KOPT-K1 (cell line): ENCODE measurements around the gene XPO5.
"Not testable (repeated sequence)": the region's sequence is repeated elsewhere in the genome, so short reads cannot be mapped to it uniquely, and the experiment has no call there.

Experiments used
- H3K27ac ChIP-seq: fragments of 200-600 bp; sonication (generic); 2 replicates; pipeline ENCODE4 v1.5.1; 2016; ENCODE audit warnings: antibody characterized with exemption, mild to moderate bottlenecking, low read depth, low read length; ENCODE audit not compliant: poor library complexity, severe bottlenecking
- H3K36me3 ChIP-seq: fragments of 200-600 bp; sonication (generic); 2 replicates; pipeline ENCODE4 v1.5.1; 2017; ENCODE audit warnings: antibody characterized with exemption, mild to moderate bottlenecking, low read length, moderate library complexity; ENCODE audit not compliant: insufficient read depth
- H3K9me3 ChIP-seq: fragments of 200-600 bp; sonication (generic); 2 replicates; pipeline ENCODE4 v1.5.1; 2017; ENCODE audit warnings: antibody characterized with exemption, low read length, mild to moderate bottlenecking; ENCODE audit not compliant: insufficient read depth, poor library complexity, severe bottlenecking

XPO5 gene

GRCh38 chr6:43502666-43503065 lies 73.2 kb downstream of the XPO5 start:
- peaks cover 85% of the 10 kb centered on the region for H3K36me3 ChIP-seq
- H3K9me3 ChIP-seq = no peaks in the 10 kb centered on the region
- H3K27ac ChIP-seq = no peak overlapping the region

GRCh38 chr6:43500921-43501320 lies 74.9 kb downstream of the XPO5 start:
- peaks cover 85% of the 10 kb centered on the region for H3K36me3 ChIP-seq

GRCh38 chr6:43499028-43499815 lies 76.6 kb downstream of the XPO5 start:
- Histone ChIP-seq H3K9me3 (no peaks in the 10 kb centered on the region), H3K27ac (no peak overlapping the region), H3K36me3 (peaks cover 68% of the 10 kb centered on the region)

More at GRCh38 chr6:43500921-43501320, 74.9 kb downstream of the XPO5 start:
- no peaks in the 10 kb centered on the region for H3K9me3 ChIP-seq
- H3K27ac ChIP-seq = no peak overlapping the region

GRCh38 chr6:43498291-43498690 lies 77.5 kb downstream of the XPO5 start:
- H3K27ac ChIP-seq, H3K9me3 ChIP-seq: not testable (repeated sequence)
- H3K36me3 ChIP-seq = peaks cover 60% of the 10 kb centered on the region

- no peaks in the 10 kb centered on the region for H3K9me3 ChIP-seq
- peaks cover 57% of the 10 kb centered on the region for H3K36me3 ChIP-seq
- no peak overlapping the region for H3K27ac ChIP-seq
Observed at GRCh38 chr6:43497689-43498088, 78.1 kb downstream of the XPO5 start.

- H3K36me3 ChIP-seq = peaks cover 51% of the 10 kb centered on the region
- H3K27ac ChIP-seq = no peak overlapping the region
- H3K9me3 ChIP-seq = no peaks in the 10 kb centered on the region
Observed at GRCh38 chr6:43497129-43497396, 78.8 kb downstream of the XPO5 start.

GRCh38 chr6:43496370-43497128 lies 79.3 kb downstream of the XPO5 start:
- Histone ChIP-seq H3K9me3 (no peaks in the 10 kb centered on the region), H3K27ac (no peak overlapping the region), H3K36me3 (peaks cover 45% of the 10 kb centered on the region)

GRCh38 chr6:43495409-43495941 lies 80.4 kb downstream of the XPO5 start:
- Histone ChIP-seq H3K9me3 (no peaks in the 10 kb centered on the region), H3K27ac (no peak overlapping the region), H3K36me3 (peaks cover 35% of the 10 kb centered on the region)

GRCh38 chr6:43494766-43495165 lies 81.1 kb downstream of the XPO5 start:
- H3K27ac ChIP-seq = no peak overlapping the region
- H3K9me3 ChIP-seq = no peaks in the 10 kb centered on the region
- H3K36me3 ChIP-seq = peaks cover 34% of the 10 kb centered on the region

GRCh38 chr6:43494321-43494720 lies 81.5 kb downstream of the XPO5 start:
- Histone ChIP-seq H3K36me3 (peaks cover 34% of the 10 kb centered on the region), H3K9me3 (no peaks in the 10 kb centered on the region), H3K27ac (no peak overlapping the region)

GRCh38 chr6:43493833-43494232 lies 82.0 kb downstream of the XPO5 start:
- Histone ChIP-seq H3K27ac (no peak overlapping the region), H3K36me3 (peaks cover 29% of the 10 kb centered on the region), H3K9me3 (no peaks in the 10 kb centered on the region)

- peaks cover 25% of the 10 kb centered on the region for H3K36me3 ChIP-seq
- no peak overlapping the region for H3K27ac ChIP-seq
- H3K9me3 ChIP-seq = no peaks in the 10 kb centered on the region
Observed at GRCh38 chr6:43493230-43493629, 82.6 kb downstream of the XPO5 start.

- Histone ChIP-seq H3K27ac (no peak overlapping the region), H3K9me3 (no peaks in the 10 kb centered on the region), H3K36me3 (peaks cover 20% of the 10 kb centered on the region)
Observed at GRCh38 chr6:43492673-43493072, 83.2 kb downstream of the XPO5 start.

- H3K27ac ChIP-seq = no peak overlapping the region
- H3K9me3 ChIP-seq = no peaks in the 10 kb centered on the region
- H3K36me3 ChIP-seq = peaks cover 14% of the 10 kb centered on the region; the same call in 1 of the 2 replicates
Observed at GRCh38 chr6:43491750-43492661, 83.8 kb downstream of the XPO5 start.

- Histone ChIP-seq H3K36me3 (peaks cover 14% of the 10 kb centered on the region; the same call in 1 of the 2 replicates), H3K27ac (no peak overlapping the region), H3K9me3 (no peaks in the 10 kb centered on the region)
Observed at GRCh38 chr6:43490523-43490939, 85.3 kb downstream of the XPO5 start.
